BLaER1 treated with 17β-estradiol and CSF1 and Interleukin-3, amounts not matched to agents 10 nM and 100 nM (cell line): ENCODE data around the gene ZDHHC9.
"Not testable (repeated sequence)": the region's sequence is repeated elsewhere in the genome, so short reads cannot be mapped to it uniquely, and the experiment has no call there.

Source experiments
- H3K27ac ChIP-seq, 11 experiments: shearing (Covaris generic); formaldehyde crosslinking; 2 replicates each; pipeline ENCODE4 v1.8.1; 2022
- H3K27me3 ChIP-seq, 11 experiments: shearing (Covaris generic); formaldehyde crosslinking; 2 replicates each; pipeline ENCODE4 v1.8.1; 2022
- H3K36me3 ChIP-seq, 11 experiments: shearing (Covaris generic); formaldehyde crosslinking; 2 replicates each; pipeline ENCODE4 v1.8.1; 2022
- H3K4me1 ChIP-seq, 10 experiments: shearing (Covaris generic); formaldehyde crosslinking; 2 replicates each; pipeline ENCODE4 v1.8.1; 2022
- H3K4me2 ChIP-seq, 11 experiments: shearing (Covaris generic); formaldehyde crosslinking; 2 replicates each; pipeline ENCODE4 v1.8.1; 2022
- H3K4me3 ChIP-seq, 10 experiments: shearing (Covaris generic); formaldehyde crosslinking; 2 replicates each; pipeline ENCODE4 v1.8.1; 2022
- H3K9ac ChIP-seq, 11 experiments: shearing (Covaris generic); formaldehyde crosslinking; 2 replicates each; pipeline ENCODE4 v1.8.1; 2022
- H3K9me3 ChIP-seq, 11 experiments: shearing (Covaris generic); formaldehyde crosslinking; replicated peaks in 1 of 11; 2 replicates each; pipeline ENCODE4 v1.8.1; 2022
- H4K20me1 ChIP-seq, 11 experiments: shearing (Covaris generic); formaldehyde crosslinking; 2 replicates each; pipeline ENCODE4 v1.8.1; 2022
- Cebpa-rat ChIP-seq, 11 experiments: shearing (Covaris generic); IDR thresholded peaks; 2 replicates each; pipeline ENCODE4 v1.8.1; 2022

ZDHHC9 gene

DNA sequence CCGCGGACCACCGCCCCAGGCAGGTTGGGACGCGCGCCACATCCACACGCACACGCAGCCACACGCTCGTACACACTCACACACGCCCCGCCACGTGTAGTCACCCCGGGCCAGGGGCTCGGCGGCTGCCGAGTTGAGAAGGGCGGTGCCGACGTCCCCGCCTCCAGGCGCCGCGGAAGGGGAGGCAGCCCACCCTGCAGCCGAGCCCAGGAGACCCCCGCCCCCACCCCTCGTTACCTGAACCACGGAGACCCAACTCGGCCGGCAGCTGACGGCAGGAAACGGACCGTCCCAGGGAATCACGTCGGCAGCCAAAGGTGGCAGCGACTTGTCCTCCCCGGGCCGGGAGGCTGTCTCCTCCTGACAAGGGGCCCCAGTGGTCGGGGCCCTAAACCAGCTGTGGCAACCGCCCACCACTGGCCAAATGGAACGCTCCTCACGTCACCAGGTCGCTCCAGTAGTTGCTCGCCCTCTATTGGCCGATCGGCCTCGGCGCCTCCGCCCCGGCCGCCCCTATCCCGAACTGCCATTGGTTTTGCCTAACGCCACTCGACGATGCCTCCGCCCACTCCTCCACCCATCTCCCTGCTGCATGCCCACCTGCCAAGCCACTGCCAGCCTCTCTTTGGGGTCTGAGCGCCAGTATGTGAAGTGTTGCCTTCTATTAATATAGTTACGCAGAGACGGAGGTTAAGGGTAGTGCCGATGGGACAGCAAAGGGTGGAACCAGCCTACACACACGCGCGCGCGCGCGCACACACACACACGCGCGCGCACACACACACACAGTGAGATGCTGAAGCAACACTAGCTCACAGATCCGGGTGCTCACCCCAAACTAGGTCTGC, at the start of gene ZDHHC9:
ZDHHC9 (minus strand) TSS at position 428 of the 848 bp plus-strand sequence. CDS start 1,941 bp downstream, outside the sequence.
- peaks cover 12 to 35% (median 27%) of the 10 kb centered on the region in 10 experiments; a peak in 17 of 20 replicates for H3K4me1 ChIP-seq
- peaks cover 0 to 9% (median 2%) of the 10 kb centered on the region in 11 experiments; a peak in 7 of 22 replicates for H3K9me3 ChIP-seq
- TF ChIP-seq Cebpa-rat (IDR thresholded peaks at IDR 0.05): no peak
- peak within 1 kb of the TSS; percentile 63 to 83 (median 78) for H3K4me3 ChIP-seq
- H4K20me1 ChIP-seq: peaks cover 0 to 35% (median 10%) of the 10 kb centered on the region in 11 experiments; a peak in 8 of 22 replicates
- peak within 1 kb of the TSS; percentile 26 to 76 (median 70); a peak in 21 of 22 replicates for H3K27ac ChIP-seq
- H3K36me3 ChIP-seq: peaks cover 0 to 9% (median 0%) of the 10 kb centered on the region in 11 experiments; a peak in 3 of 22 replicates
- peak within 1 kb of the TSS; percentile 63 to 87 (median 81) for H3K4me2 ChIP-seq
- H3K27me3 ChIP-seq: peaks cover 48 to 90% (median 64%) of the 10 kb centered on the region in 11 experiments
- H3K9ac ChIP-seq: peak within 1 kb of the TSS; percentile 68 to 84 (median 80)

DNA sequence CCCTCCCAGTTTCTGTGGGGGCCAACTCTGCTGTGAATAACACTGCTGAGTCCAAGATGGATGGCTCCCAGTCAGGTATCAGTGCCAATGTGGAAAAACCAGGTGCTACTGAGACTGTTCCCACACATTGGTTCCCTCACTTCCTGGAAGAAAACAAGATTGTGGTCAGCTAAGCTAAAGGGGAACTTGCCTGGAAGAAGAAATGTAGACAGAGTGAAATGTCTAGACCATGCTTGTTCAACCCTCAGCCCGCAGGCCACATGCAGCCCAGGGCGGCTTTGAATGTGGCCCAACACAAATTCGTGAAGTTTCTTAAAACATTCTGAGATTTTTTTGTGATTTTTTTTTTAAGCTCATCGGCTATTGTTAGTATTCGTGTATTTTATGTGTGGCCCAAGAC, 33.7 kb upstream of the ZDHHC9 start:
- Histone ChIP-seq H3K4me2 (peak overlapping the region in 4 of 11 experiments; percentile 8 to 48 (median 18); a peak in 5 of 22 replicates), H3K4me1 (peaks cover 0 to 27% (median 17%) of the 10 kb centered on the region in 10 experiments; a peak in 13 of 20 replicates), H3K27me3 (peaks cover 43 to 97% (median 85%) of the 10 kb centered on the region in 11 experiments), H3K4me3 (no peak overlapping the region), H3K27ac (peak overlapping the region in 2 of 11 experiments; percentile 37 to 44; a peak in 2 of 22 replicates), H3K9me3 (peaks cover 0 to 21% (median 10%) of the 10 kb centered on the region in 11 experiments; a peak in 7 of 22 replicates), H3K9ac (no peak overlapping the region), H3K36me3 (no peaks in the 10 kb centered on the region), H4K20me1 (no peaks in the 10 kb centered on the region)
- TF ChIP-seq Cebpa-rat (IDR thresholded peaks at IDR 0.05): no peak

DNA sequence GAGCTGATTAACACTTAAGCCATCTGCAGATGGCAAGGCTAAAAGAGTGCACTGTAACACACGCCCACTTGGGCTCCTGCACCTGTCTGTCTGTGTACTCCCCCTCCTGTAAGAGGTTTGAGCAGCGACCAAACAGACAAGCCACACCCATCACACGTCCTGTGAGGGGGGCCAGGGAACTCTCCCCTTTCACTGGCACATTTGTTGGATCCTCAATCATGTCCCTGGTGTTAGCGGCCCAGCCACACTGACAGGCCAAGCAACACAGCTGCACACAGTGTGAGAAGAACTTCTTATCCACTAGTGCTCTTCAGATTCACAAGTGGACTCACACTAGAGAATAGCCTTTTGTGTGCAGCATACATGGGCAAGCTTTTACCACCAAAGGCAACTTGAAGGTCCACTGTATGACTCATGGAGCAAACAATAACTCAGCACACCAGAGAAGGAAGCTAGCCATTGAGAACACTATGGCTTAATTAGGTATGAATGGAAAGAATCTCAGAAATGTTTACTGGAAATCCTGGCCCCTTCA, 33.2 kb upstream of the ZDHHC9 start:
- Histone ChIP-seq H3K4me1 (peaks cover 0 to 27% (median 17%) of the 10 kb centered on the region in 10 experiments; a peak in 13 of 20 replicates), H3K4me3 (no peak overlapping the region), H3K9ac (no peak overlapping the region), H4K20me1 (no peaks in the 10 kb centered on the region; a peak in 2 of 22 replicates), H3K9me3 (peaks cover 0 to 21% (median 10%) of the 10 kb centered on the region in 11 experiments; a peak in 7 of 22 replicates), H3K36me3 (no peaks in the 10 kb centered on the region), H3K4me2 (peak overlapping the region in 4 of 11 experiments; percentile 8 to 48 (median 18); a peak in 6 of 22 replicates), H3K27me3 (peaks cover 43 to 97% (median 85%) of the 10 kb centered on the region in 11 experiments), H3K27ac (peak overlapping the region in 3 of 11 experiments; percentile 1 to 44 (median 37); a peak in 3 of 22 replicates)
- TF ChIP-seq Cebpa-rat (IDR thresholded peaks at IDR 0.05): no peak

DNA sequence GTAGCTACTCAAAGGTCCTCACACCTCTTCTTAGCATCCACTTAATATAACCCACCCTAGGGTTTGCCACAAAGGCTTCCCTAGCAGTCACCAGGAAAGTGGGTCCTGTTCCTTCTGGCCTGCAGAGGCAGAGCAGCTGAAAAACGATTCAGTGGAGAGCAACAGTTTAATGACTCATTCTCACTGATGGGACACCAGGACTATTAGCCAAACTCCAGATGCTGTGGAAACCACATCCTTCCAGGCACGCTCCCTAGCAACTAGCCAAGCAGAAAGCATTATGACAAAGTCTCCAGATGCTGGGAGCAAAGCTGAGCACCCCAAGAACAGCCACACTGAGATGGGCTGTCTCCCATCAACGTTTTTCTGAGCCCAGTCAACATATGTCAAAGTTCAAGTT, 32.0 kb upstream of the ZDHHC9 start:
- no peaks in the 10 kb centered on the region for H3K36me3 ChIP-seq
- H3K4me2 ChIP-seq: peak overlapping the region in 8 of 11 experiments; percentile 8 to 31 (median 22); a peak in 12 of 22 replicates
- peaks cover 41 to 97% (median 86%) of the 10 kb centered on the region in 11 experiments for H3K27me3 ChIP-seq
- H4K20me1 ChIP-seq: no peaks in the 10 kb centered on the region; a peak in 2 of 22 replicates
- peak overlapping the region in 4 of 11 experiments; percentile 16 to 44 (median 28); a peak in 2 of 22 replicates for H3K27ac ChIP-seq
- TF ChIP-seq Cebpa-rat (IDR thresholded peaks at IDR 0.05): no peak
- H3K9me3 ChIP-seq: peaks cover 0 to 21% (median 10%) of the 10 kb centered on the region in 11 experiments; a peak in 7 of 22 replicates
- H3K9ac ChIP-seq: no peak overlapping the region
- H3K4me1 ChIP-seq: peaks cover 0 to 27% (median 17%) of the 10 kb centered on the region in 10 experiments; a peak in 13 of 20 replicates
- no peak overlapping the region for H3K4me3 ChIP-seq

DNA sequence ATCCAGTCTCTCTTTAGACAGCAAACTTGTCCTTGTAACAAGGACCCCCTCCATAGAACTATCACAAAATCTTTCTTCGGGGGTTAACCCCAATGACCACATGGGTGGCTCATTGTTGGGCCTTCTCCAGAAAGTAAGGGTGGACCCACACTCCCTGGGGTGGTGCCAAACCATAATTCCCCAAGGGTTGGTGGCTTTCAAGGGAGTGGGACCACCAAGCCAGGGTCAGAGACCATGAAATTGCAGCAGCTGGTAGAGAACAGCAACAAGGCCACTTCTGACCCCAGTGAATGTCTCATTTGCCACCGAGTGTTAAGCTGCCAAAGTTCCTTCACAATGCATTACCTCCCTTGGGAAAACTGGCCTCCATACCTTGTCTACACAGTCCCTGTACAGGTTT, 28.8 kb upstream of the ZDHHC9 start:
- no peak overlapping the region for H3K4me2 ChIP-seq
- no peak overlapping the region for H3K4me3 ChIP-seq
- H3K9me3 ChIP-seq: peaks cover 0 to 7% (median 0%) of the 10 kb centered on the region in 11 experiments; a peak in 3 of 22 replicates
- H3K4me1 ChIP-seq: peaks cover 0 to 26% (median 16%) of the 10 kb centered on the region in 10 experiments; a peak in 13 of 20 replicates
- no peaks in the 10 kb centered on the region for H3K36me3 ChIP-seq
- no peak for TF ChIP-seq Cebpa-rat (IDR thresholded peaks at IDR 0.05)
- peaks cover 23 to 99% (median 84%) of the 10 kb centered on the region in 11 experiments for H3K27me3 ChIP-seq
- no peaks in the 10 kb centered on the region; a peak in 3 of 22 replicates for H4K20me1 ChIP-seq
- no peak overlapping the region for H3K9ac ChIP-seq
- H3K27ac ChIP-seq: no peak overlapping the region

DNA sequence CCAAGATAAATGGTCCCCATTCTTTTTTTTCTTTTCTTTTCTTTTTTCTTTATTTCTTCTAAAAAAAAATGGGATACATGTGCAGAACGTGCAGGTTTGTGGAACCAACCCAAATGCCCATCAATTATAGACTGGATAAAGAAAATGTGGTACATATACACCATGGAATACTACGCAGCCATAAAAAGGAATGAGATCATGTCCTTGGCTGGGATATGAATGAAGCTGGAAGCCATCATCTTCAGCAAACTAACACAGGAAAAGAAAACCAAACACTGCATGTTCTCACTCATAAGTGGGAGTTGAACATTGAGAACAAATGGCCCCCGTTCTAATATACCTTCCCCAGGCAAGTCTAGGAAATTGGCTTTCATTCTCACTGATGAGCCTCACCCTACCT, 22.6 kb upstream of the ZDHHC9 start:
- H3K27me3 ChIP-seq: peaks cover 26 to 94% (median 75%) of the 10 kb centered on the region in 11 experiments
- not testable (repeated sequence) for H3K36me3 ChIP-seq, H3K9ac ChIP-seq, H3K27ac ChIP-seq, H3K4me2 ChIP-seq, H4K20me1 ChIP-seq, H3K9me3 ChIP-seq, H3K4me1 ChIP-seq, H3K4me3 ChIP-seq

DNA sequence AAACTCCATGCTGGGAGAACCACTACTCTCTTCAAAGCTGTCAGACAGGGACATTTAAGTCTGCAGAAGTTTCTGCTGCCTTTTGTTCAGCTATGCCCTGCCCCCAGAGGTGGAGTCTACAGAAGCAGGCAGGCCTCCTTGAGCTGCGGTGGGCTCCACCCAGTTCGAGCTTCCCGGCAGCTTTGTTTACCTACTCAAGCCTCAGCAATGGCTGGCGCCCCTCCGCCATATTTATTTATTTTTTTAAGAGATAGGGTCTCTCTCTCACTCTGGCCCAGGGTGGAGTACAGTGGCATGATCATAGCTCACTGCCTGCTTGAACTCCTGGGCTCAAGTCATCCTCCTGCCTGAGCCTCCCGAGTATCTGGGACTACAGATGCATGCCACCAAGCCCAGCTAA, 15.4 kb upstream of the ZDHHC9 start:
- not testable (repeated sequence) for H3K4me3 ChIP-seq, H3K9me3 ChIP-seq, H3K4me2 ChIP-seq, H3K9ac ChIP-seq, H3K4me1 ChIP-seq, H3K27ac ChIP-seq, H3K36me3 ChIP-seq, H4K20me1 ChIP-seq
- peaks cover 18 to 60% (median 50%) of the 10 kb centered on the region in 11 experiments for H3K27me3 ChIP-seq

DNA sequence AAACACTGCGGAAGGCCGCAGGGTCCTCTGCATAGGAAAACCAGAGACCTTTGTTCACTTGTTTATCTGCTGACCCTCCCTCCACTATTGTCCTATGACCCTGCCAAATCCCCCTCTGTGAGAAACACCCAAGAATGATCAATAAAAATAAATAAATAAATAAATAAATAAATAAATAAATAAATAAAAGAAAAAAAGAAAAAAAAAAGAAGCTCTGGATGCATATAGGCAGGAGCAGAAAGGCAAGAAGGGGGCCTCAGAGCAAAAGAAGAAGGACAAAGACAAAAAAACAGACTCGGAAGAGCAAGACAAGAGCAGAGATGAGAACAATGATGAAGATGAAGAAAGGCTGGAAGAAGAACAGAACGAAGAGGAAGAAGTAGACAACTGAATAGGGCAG, 8.1 kb upstream of the ZDHHC9 start:
- not testable (repeated sequence) for H3K4me1 ChIP-seq

More for the DNA sequence above, 8.1 kb upstream of the ZDHHC9 start:
- H4K20me1 ChIP-seq, H3K4me3 ChIP-seq, H3K36me3 ChIP-seq, H3K4me2 ChIP-seq, H3K9ac ChIP-seq, H3K27ac ChIP-seq: not testable (repeated sequence)
- Histone ChIP-seq H3K27me3 (peaks cover 0 to 16% (median 4%) of the 10 kb centered on the region in 11 experiments; a peak in 10 of 22 replicates), H3K9me3 (peaks cover 4 to 40% (median 21%) of the 10 kb centered on the region in 11 experiments; a peak in 21 of 22 replicates)
